Measurements from ENCODE around the gene SATB2.
A peak's percentile ranks its signal among the peaks of the same experiment; 100 is the strongest.

Gene SATB2

GRCh38 chr2:199459286-199460100, 1.8 kb upstream of the SATB2 start:
- peak overlapping the region; percentile 31 for H3K27ac ChIP-seq (ENCODE audit: low read length)
- H3K4me1 ChIP-seq (ENCODE audit: control insufficient read depth, insufficient read depth, low read length) = peaks cover 55% of the 10 kb centered on the region
- peaks cover 57 to 75% of the 10 kb centered on the region in 2 donors for H3K27me3 ChIP-seq (ENCODE audit: control insufficient read depth in 1 of 2, insufficient read depth in 2 of 2, low read length in 2 of 2)
- no peaks in the 10 kb centered on the region for H3K9me3 ChIP-seq (ENCODE audit: control insufficient read depth in 2 of 2, low read length in 2 of 2)
- H3K36me3 ChIP-seq (ENCODE audit: control insufficient read depth in 2 of 2, insufficient read depth in 2 of 2, low read length in 2 of 2) = no peaks in the 10 kb centered on the region
- H3K9ac ChIP-seq (ENCODE audit: low read length in 2 of 2) = peak overlapping the region; percentile 61 to 62
- H3K4me3 ChIP-seq (ENCODE audit: low read length in 2 of 2) = peak overlapping the region; percentile 76 to 94

DNA sequence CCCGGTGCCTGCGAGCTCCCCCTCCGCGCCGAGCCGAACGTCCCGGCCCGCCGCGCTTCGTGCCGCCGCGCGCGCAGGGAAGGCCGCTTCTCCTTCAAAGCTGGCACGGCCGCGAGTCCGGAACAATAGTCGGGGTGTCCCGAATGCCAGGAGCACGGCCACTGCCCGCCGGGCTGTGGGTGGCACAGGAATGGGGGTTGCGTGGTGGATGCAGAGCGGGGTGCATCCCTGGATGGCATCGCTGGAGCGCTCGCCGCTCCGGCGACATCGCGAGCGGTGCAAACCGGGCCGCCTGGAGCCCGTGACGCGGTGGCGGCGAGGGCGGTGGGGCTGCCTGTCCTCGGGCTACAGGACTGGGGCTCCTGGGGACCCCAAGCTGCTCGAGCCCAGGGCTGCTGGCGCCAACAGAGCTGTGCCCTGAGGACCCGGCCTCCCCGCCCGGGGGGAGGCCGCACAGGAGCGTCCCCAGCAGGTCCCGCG, 1.1 kb upstream of the SATB2 start:
- peaks cover 52 to 71% of the 10 kb centered on the region in 2 donors for H3K27me3 ChIP-seq (ENCODE audit: control insufficient read depth in 1 of 2, insufficient read depth in 2 of 2, low read length in 2 of 2)
- H3K27ac ChIP-seq (ENCODE audit: low read length) = peak overlapping the region; percentile 31
- H3K4me3 ChIP-seq (ENCODE audit: low read length in 2 of 2) = peak overlapping the region; percentile 76 to 94
- no peaks in the 10 kb centered on the region for H3K9me3 ChIP-seq (ENCODE audit: control insufficient read depth in 2 of 2, low read length in 2 of 2)
- peaks cover 49% of the 10 kb centered on the region for H3K4me1 ChIP-seq (ENCODE audit: control insufficient read depth, insufficient read depth, low read length)
- peak overlapping the region; percentile 61 to 62 for H3K9ac ChIP-seq (ENCODE audit: low read length in 2 of 2)
- no peaks in the 10 kb centered on the region for H3K36me3 ChIP-seq (ENCODE audit: control insufficient read depth in 2 of 2, insufficient read depth in 2 of 2, low read length in 2 of 2)

GRCh38 chr2:199458009-199458805, 468 bp upstream of the SATB2 start:
- no peaks in the 10 kb centered on the region for H3K9me3 ChIP-seq (ENCODE audit: control insufficient read depth in 2 of 2, low read length in 2 of 2)
- peaks cover 43% of the 10 kb centered on the region for H3K4me1 ChIP-seq (ENCODE audit: control insufficient read depth, insufficient read depth, low read length)
- H3K4me3 ChIP-seq (ENCODE audit: low read length in 2 of 2) = peak overlapping the region; percentile 76 to 94
- H3K27me3 ChIP-seq (ENCODE audit: control insufficient read depth in 1 of 2, insufficient read depth in 2 of 2, low read length in 2 of 2) = peaks cover 45 to 65% of the 10 kb centered on the region in 2 donors
- no peak overlapping the region for H3K27ac ChIP-seq (ENCODE audit: low read length)
- no peaks in the 10 kb centered on the region for H3K36me3 ChIP-seq (ENCODE audit: control insufficient read depth in 2 of 2, insufficient read depth in 2 of 2, low read length in 2 of 2)
- no peak overlapping the region for H3K9ac ChIP-seq (ENCODE audit: low read length in 2 of 2)

DNA sequence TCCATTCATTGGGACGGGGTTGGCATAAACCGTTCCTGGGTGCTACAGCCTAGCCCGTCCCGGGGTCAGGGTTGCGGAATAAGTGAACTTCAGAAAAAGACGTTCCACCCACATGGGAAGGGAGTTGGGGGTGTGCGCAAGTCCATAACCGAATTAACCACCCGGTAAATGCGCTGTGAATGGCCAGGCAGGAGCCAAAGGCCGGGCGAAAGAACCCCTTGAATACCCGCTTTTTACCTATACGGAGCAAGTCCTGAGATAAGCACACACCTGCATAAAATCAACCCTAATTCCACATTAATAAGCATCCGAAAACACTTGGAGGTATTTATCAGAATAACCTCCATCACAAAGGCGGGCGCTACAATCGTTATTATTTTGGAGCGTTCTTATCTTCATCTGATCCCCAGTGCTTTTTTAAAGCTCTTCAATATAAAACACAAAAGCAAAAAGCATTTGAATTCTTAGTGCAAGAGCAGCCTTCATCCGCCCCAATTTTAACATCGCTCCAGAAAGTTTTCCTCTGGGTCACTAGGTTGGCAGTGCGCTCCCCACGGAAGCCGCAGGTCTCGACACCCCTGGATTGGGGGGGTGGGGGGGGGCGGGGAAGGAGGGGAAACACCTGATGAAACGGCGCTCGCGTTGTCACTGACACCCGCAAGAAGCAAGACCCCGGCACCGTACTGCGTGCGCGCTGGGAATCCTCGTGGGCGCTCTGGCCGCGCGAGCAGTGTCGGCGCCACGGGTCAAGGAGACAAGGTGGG, 1.2 kb downstream of the SATB2 start:
- Histone ChIP-seq H3K27ac (ENCODE audit: low read length) (no peak overlapping the region), H3K4me1 (ENCODE audit: control insufficient read depth, insufficient read depth, low read length) (peaks cover 34% of the 10 kb centered on the region), H3K9me3 (ENCODE audit: control insufficient read depth in 2 of 2, low read length in 2 of 2) (no peaks in the 10 kb centered on the region), H3K4me3 (ENCODE audit: low read length in 2 of 2) (peak overlapping the region; percentile 38 to 64), H3K27me3 (ENCODE audit: control insufficient read depth in 1 of 2, insufficient read depth in 2 of 2, low read length in 2 of 2) (peaks cover 36 to 59% of the 10 kb centered on the region in 2 donors), H3K36me3 (ENCODE audit: control insufficient read depth in 2 of 2, insufficient read depth in 2 of 2, low read length in 2 of 2) (no peaks in the 10 kb centered on the region), H3K9ac (ENCODE audit: low read length in 2 of 2) (no peak overlapping the region)

- Histone ChIP-seq H3K36me3 (ENCODE audit: control insufficient read depth in 2 of 2, insufficient read depth in 2 of 2, low read length in 2 of 2) (no peaks in the 10 kb centered on the region), H3K9ac (ENCODE audit: low read length in 2 of 2) (no peak overlapping the region), H3K4me3 (ENCODE audit: low read length in 2 of 2) (peak overlapping the region in 1 of 2 donors; percentile 50), H3K27ac (ENCODE audit: low read length) (no peak overlapping the region), H3K27me3 (ENCODE audit: control insufficient read depth in 1 of 2, insufficient read depth in 2 of 2, low read length in 2 of 2) (peaks cover 29 to 54% of the 10 kb centered on the region in 2 donors), H3K4me1 (ENCODE audit: control insufficient read depth, insufficient read depth, low read length) (peaks cover 34% of the 10 kb centered on the region), H3K9me3 (ENCODE audit: control insufficient read depth in 2 of 2, low read length in 2 of 2) (no peaks in the 10 kb centered on the region)
Observed at GRCh38 chr2:199455545-199456382, 2.0 kb downstream of the SATB2 start.

DNA sequence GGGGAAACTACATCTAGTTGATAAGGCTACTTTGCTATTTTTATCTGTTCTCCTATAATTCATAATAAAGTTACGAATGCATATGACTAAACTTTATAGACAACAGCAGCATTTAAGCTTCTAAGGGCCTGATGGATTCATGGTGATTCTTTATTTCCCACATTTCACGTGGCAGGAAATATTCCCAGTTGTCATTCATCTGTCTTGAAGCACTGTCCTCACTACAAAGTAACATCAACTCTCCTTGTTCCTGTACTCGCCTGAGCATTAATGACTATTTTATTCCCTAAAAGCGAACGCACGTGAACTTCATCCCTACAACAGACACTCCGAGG, 2.6 kb downstream of the SATB2 start:
- peaks cover 34% of the 10 kb centered on the region for H3K4me1 ChIP-seq (ENCODE audit: control insufficient read depth, insufficient read depth, low read length)
- no peak overlapping the region for H3K9ac ChIP-seq (ENCODE audit: low read length in 2 of 2)
- H3K27me3 ChIP-seq (ENCODE audit: control insufficient read depth in 1 of 2, insufficient read depth in 2 of 2, low read length in 2 of 2) = peaks cover 29 to 49% of the 10 kb centered on the region in 2 donors
- H3K4me3 ChIP-seq (ENCODE audit: low read length in 2 of 2) = no peak overlapping the region
- H3K36me3 ChIP-seq (ENCODE audit: control insufficient read depth in 2 of 2, insufficient read depth in 2 of 2, low read length in 2 of 2) = no peaks in the 10 kb centered on the region
- no peaks in the 10 kb centered on the region for H3K9me3 ChIP-seq (ENCODE audit: control insufficient read depth in 2 of 2, low read length in 2 of 2)
- no peak overlapping the region for H3K27ac ChIP-seq (ENCODE audit: low read length)

DNA sequence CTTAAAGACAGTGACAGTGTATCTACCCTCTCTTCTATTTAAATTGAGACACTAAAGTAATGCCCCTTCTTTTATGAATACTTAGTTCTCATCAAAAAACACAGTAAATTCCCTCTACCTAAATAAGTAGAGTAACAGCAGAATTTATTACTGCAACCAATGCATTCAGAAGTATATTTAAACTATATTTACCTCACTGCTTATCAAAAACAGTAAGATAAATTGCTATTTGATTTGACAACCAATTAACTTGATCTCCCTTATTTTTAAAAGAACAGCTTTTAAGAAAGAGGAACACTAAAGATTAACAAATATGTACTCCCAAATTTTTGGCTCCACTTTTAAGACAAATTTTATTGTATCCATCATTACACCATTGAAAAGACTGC, 4.8 kb downstream of the SATB2 start:
- Histone ChIP-seq H3K9ac (ENCODE audit: low read length in 2 of 2) (no peak overlapping the region), H3K36me3 (ENCODE audit: control insufficient read depth in 2 of 2, insufficient read depth in 2 of 2, low read length in 2 of 2) (no peaks in the 10 kb centered on the region), H3K4me3 (ENCODE audit: low read length in 2 of 2) (no peak overlapping the region), H3K27ac (ENCODE audit: low read length) (no peak overlapping the region), H3K27me3 (ENCODE audit: control insufficient read depth in 1 of 2, insufficient read depth in 2 of 2, low read length in 2 of 2) (peaks cover 25 to 47% of the 10 kb centered on the region in 2 donors), H3K4me1 (ENCODE audit: control insufficient read depth, insufficient read depth, low read length) (peaks cover 18% of the 10 kb centered on the region), H3K9me3 (ENCODE audit: control insufficient read depth in 2 of 2, low read length in 2 of 2) (no peaks in the 10 kb centered on the region)

DNA sequence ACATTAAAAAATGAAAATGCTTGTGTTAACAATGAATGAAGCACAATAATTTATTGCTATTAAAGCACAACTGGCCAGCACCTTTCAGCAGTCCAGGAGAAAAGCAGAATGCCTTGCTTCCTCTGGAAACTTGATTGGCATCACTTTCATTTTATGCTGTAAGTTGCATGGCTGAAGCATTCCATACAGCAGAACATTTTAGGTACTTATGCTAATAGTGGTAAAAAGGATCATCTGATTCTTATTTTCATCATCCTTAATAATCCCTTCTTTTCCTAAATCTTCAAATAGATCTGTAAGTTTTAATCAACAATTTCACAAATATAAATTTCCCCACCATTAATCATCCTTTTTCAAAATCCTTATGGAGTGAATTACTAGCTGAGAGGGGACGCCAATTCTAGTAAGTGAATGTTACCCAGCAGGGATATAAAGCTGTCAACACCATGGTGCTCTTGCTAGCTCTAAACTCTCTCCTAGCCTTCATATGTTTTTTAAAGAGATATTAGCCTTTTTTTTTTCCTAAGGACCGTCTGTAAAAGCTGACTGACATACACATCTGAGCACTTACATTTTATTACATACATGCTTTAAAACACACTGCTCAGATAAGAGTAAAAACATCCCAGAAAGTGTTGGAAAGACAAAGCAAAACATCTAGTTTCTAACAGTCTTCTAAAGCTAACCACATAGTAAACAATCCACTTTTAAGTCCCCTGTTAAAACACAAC, 5.3 kb downstream of the SATB2 start:
- peaks cover 25 to 42% of the 10 kb centered on the region in 2 donors for H3K27me3 ChIP-seq (ENCODE audit: control insufficient read depth in 1 of 2, insufficient read depth in 2 of 2, low read length in 2 of 2)
- peaks cover 13% of the 10 kb centered on the region for H3K4me1 ChIP-seq (ENCODE audit: control insufficient read depth, insufficient read depth, low read length)
- no peaks in the 10 kb centered on the region for H3K36me3 ChIP-seq (ENCODE audit: control insufficient read depth in 2 of 2, insufficient read depth in 2 of 2, low read length in 2 of 2)
- H3K27ac ChIP-seq (ENCODE audit: low read length) = no peak overlapping the region
- H3K4me3 ChIP-seq (ENCODE audit: low read length in 2 of 2) = no peak overlapping the region
- H3K9me3 ChIP-seq (ENCODE audit: control insufficient read depth in 2 of 2, low read length in 2 of 2) = no peaks in the 10 kb centered on the region
- H3K9ac ChIP-seq (ENCODE audit: low read length in 2 of 2) = no peak overlapping the region

- H3K4me1 ChIP-seq (ENCODE audit: control insufficient read depth, insufficient read depth, low read length) = no peaks in the 10 kb centered on the region
- no peaks in the 10 kb centered on the region for H3K36me3 ChIP-seq (ENCODE audit: control insufficient read depth in 2 of 2, insufficient read depth in 2 of 2, low read length in 2 of 2)
- no peaks in the 10 kb centered on the region for H3K9me3 ChIP-seq (ENCODE audit: control insufficient read depth in 2 of 2, low read length in 2 of 2)
- no peak overlapping the region for H3K27ac ChIP-seq (ENCODE audit: low read length)
- H3K9ac ChIP-seq (ENCODE audit: low read length in 2 of 2) = no peak overlapping the region
- no peak overlapping the region for H3K4me3 ChIP-seq (ENCODE audit: low read length in 2 of 2)
- H3K27me3 ChIP-seq (ENCODE audit: control insufficient read depth in 1 of 2, insufficient read depth in 2 of 2, low read length in 2 of 2) = peaks cover 7 to 20% of the 10 kb centered on the region in 2 donors
Observed at GRCh38 chr2:199449956-199450355, 7.8 kb downstream of the SATB2 start.
